ENCODE data around the gene PRR15L.

Gene PRR15L

DNA sequence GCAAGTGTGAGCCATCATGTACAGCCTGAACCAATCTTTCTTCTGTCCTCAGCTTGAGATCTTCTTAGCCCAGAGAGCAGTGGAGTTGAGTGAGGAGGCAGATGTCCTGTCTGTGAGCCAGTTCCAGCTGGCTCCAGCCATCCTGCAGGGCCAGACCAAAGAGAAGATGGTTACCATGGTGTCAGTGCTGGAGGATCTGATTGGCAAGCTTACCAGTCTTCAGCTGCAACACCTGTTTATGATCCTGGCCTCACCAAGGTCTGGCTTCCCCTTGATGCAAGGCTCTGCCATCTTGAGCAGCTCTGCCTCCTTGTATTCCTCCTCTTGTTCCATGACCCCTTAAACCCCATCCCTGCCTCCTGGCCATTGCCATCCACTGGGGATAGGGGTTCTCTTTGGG is 22.9 kb upstream of the PRR15L start:
- no peak overlapping the region for H3K27ac ChIP-seq
- no peaks in the 10 kb centered on the region for H3K27me3 ChIP-seq
- TF ChIP-seq, protein P1, sequence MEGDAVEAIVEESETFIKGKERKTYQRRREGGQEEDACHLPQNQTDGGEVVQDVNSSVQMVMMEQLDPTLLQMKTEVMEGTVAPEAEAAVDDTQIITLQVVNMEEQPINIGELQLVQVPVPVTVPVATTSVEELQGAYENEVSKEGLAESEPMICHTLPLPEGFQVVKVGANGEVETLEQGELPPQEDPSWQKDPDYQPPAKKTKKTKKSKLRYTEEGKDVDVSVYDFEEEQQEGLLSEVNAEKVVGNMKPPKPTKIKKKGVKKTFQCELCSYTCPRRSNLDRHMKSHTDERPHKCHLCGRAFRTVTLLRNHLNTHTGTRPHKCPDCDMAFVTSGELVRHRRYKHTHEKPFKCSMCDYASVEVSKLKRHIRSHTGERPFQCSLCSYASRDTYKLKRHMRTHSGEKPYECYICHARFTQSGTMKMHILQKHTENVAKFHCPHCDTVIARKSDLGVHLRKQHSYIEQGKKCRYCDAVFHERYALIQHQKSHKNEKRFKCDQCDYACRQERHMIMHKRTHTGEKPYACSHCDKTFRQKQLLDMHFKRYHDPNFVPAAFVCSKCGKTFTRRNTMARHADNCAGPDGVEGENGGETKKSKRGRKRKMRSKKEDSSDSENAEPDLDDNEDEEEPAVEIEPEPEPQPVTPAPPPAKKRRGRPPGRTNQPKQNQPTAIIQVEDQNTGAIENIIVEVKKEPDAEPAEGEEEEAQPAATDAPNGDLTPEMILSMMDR (IDR thresholded peaks at IDR 0.05): no peak
- no peaks in the 10 kb centered on the region for H3K4me1 ChIP-seq (ENCODE audit: control insufficient read depth in 1 of 2, insufficient read depth in 1 of 2, low read depth in 1 of 2, low read length in 1 of 2)
- no peaks in the 10 kb centered on the region for H3K9me3 ChIP-seq
- H3K4me3 ChIP-seq (ENCODE audit: low read depth in 1 of 2, low read length in 1 of 2): no peak overlapping the region
- peaks cover 100% of the 10 kb centered on the region for H3K36me3 ChIP-seq

DNA sequence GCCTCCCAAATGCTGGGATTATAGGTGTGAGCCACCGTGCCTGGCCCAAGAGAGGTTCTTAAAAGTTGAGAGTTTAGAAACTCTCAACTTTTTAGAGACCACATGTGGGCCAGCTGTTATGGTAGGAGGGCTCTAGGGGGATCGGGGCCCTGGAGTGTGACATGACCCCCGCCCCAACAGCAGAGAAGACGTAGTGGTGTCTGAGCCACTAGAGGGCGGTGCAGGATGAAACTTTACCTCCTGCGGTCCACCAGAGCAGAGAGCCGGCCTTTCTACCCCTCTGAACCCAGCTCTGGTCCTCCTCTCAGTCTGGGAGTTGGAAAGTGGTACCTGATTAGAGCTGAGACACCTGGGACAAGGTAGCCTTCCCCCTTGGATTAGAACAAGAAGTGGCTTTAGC is 20.6 kb upstream of the PRR15L start:
- H3K27ac ChIP-seq: no peak overlapping the region
- no peaks in the 10 kb centered on the region for H3K4me1 ChIP-seq (ENCODE audit: control insufficient read depth in 1 of 2, insufficient read depth in 1 of 2, low read depth in 1 of 2, low read length in 1 of 2)
- peaks cover 100% of the 10 kb centered on the region for H3K36me3 ChIP-seq
- TF ChIP-seq, protein P1 (IDR thresholded peaks at IDR 0.05): peak; percentile 17
- H3K4me3 ChIP-seq (ENCODE audit: low read depth in 1 of 2, low read length in 1 of 2): no peak overlapping the region
- H3K9me3 ChIP-seq: no peaks in the 10 kb centered on the region
- no peaks in the 10 kb centered on the region for H3K27me3 ChIP-seq

DNA sequence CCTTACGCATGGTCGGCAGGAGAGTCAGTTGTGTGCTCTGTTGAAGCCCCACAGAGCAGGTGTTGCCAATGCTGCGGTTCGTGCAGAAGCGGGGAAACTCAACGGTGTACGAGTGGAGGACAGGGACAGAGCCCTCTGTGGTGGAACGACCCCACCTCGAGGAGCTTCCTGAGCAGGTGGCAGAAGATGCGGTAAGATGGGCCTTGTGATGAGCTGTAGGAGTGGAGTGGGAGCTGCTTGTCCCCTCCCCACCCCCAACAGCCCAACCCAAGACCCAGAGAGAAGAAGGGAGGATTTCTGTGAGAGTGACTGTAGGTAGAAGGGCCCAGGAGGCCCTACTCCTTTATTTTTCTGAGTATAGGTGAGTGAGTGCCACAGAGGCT is 18.1 kb upstream of the PRR15L start:
- H3K36me3 ChIP-seq: peaks cover 76% of the 10 kb centered on the region

DNA sequence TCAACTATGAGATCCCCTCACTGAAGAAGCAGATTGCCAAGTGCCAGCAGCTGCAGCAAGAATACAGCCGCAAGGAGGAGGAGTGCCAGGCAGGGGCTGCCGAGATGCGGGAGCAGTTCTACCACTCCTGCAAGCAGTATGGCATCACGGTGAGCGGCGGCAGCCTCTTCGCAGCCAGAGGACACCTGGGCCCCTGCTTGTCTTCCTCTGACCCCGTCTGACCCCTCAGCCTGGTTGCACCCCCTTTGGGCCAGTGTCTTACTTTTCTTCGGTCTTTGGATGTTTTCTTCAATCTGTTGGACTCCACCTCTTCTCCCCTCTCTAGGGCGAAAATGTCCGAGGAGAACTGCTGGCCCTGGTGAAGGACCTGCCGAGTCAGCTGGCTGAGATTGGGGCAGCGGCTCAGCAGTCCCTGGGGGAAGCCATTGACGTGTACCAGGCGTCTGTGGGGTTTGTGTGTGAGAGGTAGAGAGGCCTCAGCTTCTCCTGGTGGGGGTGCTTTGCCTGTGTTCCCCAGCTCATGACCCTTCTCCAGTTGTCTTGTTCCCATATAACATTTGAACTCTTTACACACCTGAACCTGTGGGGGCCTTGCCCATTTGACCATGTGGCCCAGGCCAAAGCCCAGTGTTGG is 17.6 kb upstream of the PRR15L start:
- Histone ChIP-seq H3K4me3 (ENCODE audit: low read depth in 1 of 2, low read length in 1 of 2) (no peak overlapping the region), H3K9me3 (no peaks in the 10 kb centered on the region), H3K4me1 (ENCODE audit: control insufficient read depth in 1 of 2, insufficient read depth in 1 of 2, low read depth in 1 of 2, low read length in 1 of 2) (peaks cover 13 to 14% of the 10 kb centered on the region in 2 experiments), H3K36me3 (peaks cover 71% of the 10 kb centered on the region), H3K27ac (no peak overlapping the region), H3K27me3 (no peaks in the 10 kb centered on the region)
- TF ChIP-seq, protein P1 (IDR thresholded peaks at IDR 0.05): no peak

More for the DNA sequence above, 18.1 kb upstream of the PRR15L start:
- no peaks in the 10 kb centered on the region for H3K27me3 ChIP-seq
- no peaks in the 10 kb centered on the region for H3K9me3 ChIP-seq
- H3K4me1 ChIP-seq (ENCODE audit: control insufficient read depth in 1 of 2, insufficient read depth in 1 of 2, low read depth in 1 of 2, low read length in 1 of 2): peaks cover 10 to 11% of the 10 kb centered on the region in 2 experiments
- TF ChIP-seq, protein P1 (IDR thresholded peaks at IDR 0.05): no peak
- H3K27ac ChIP-seq: no peak overlapping the region
- H3K4me3 ChIP-seq (ENCODE audit: low read depth in 1 of 2, low read length in 1 of 2): no peak overlapping the region

DNA sequence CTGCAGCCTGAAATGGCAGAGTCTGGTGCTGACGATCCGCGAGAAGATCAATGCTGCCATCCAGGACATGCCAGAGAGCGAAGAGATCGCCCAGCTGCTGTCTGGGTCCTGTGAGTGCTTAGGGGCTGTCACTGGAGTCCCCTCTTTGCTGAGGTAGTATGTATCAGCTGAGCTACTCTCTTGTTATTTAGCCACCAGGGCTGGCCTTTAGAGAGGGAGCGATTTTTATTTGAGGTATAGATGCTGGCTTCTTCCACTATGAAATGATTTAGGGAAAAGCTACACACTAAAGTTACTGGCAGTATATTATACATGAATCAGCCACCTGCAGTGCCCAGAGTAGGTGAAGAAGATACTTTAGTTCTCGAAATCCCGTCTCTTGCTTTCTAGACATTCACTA is 15.9 kb upstream of the PRR15L start:
- Histone ChIP-seq H3K27me3 (no peaks in the 10 kb centered on the region), H3K9me3 (no peaks in the 10 kb centered on the region), H3K27ac (no peak overlapping the region), H3K4me1 (ENCODE audit: control insufficient read depth in 1 of 2, insufficient read depth in 1 of 2, low read depth in 1 of 2, low read length in 1 of 2) (peaks cover 17 to 18% of the 10 kb centered on the region in 2 experiments), H3K36me3 (peaks cover 54% of the 10 kb centered on the region), H3K4me3 (ENCODE audit: low read depth in 1 of 2, low read length in 1 of 2) (no peak overlapping the region)
- TF ChIP-seq, protein P1 (IDR thresholded peaks at IDR 0.05): no peak
